ENCODE data around the gene DNAJC16.

DNAJC16 gene

GRCh38 chr1:15541231-15541792 lies 14.7 kb downstream of the DNAJC16 start:
- DNase-seq: no peak

GRCh38 chr1:15542388-15543250 lies 16.0 kb downstream of the DNAJC16 start:
- no peak for DNase-seq

- DNase-seq: no peak
Observed at GRCh38 chr1:15543251-15543588, 16.6 kb downstream of the DNAJC16 start.

GRCh38 chr1:15543589-15544568 lies 17.2 kb downstream of the DNAJC16 start:
- DNase-seq: no peak

- DNase-seq: no peak
Observed at GRCh38 chr1:15546641-15547040, 20.0 kb downstream of the DNAJC16 start.

GRCh38 chr1:15550573-15550972 lies 23.9 kb downstream of the DNAJC16 start:
- DNase-seq: peak in 1 of 3 experiments; percentile 15

GRCh38 chr1:15557008-15557407 lies 30.4 kb downstream of the DNAJC16 start:
- no peak for DNase-seq

- DNase-seq: no peak
Observed at GRCh38 chr1:15557594-15557993, 30.9 kb downstream of the DNAJC16 start.

GRCh38 chr1:15558516-15558915 lies 31.9 kb downstream of the DNAJC16 start:
- no peak for DNase-seq

- DNase-seq: no peak
Observed at GRCh38 chr1:15559189-15559810, 32.7 kb downstream of the DNAJC16 start.

GRCh38 chr1:15568387-15569073 lies 41.9 kb downstream of the DNAJC16 start:
- no peak for DNase-seq

- DNase-seq: no peak
Observed at GRCh38 chr1:15570861-15571260, 44.2 kb downstream of the DNAJC16 start.

GRCh38 chr1:15571266-15571665 lies 44.6 kb downstream of the DNAJC16 start:
- peak in 1 of 3 experiments; percentile 30 for DNase-seq

GRCh38 chr1:15573477-15573876 lies 46.8 kb downstream of the DNAJC16 start:
- DNase-seq: no peak

- DNase-seq: no peak
Observed at GRCh38 chr1:15574741-15575140, 48.1 kb downstream of the DNAJC16 start.

- no peak for DNase-seq
Observed at GRCh38 chr1:15575549-15576150, 49.0 kb downstream of the DNAJC16 start.

GRCh38 chr1:15577691-15578090 lies 51.0 kb downstream of the DNAJC16 start:
- no peak for DNase-seq

- DNase-seq: no peak
Observed at GRCh38 chr1:15578921-15579682, 52.5 kb downstream of the DNAJC16 start.

- DNase-seq: no peak
Observed at GRCh38 chr1:15579683-15580047, 53.0 kb downstream of the DNAJC16 start.

- no peak for DNase-seq
Observed at GRCh38 chr1:15583016-15583706, 56.5 kb downstream of the DNAJC16 start.

Data from NCI-H1417 (cell line).